MG63 (cell line): ENCODE data around the gene POLR1A. TPM values are rescaled to one million over a fixed set of nuclear protein-coding genes. Genes with fewer than 3 reads are reported as not detected.

ENCODE experiments used
- DNase-seq: peaks from one replicate; pipeline ENCODE4 v3.0.0-alpha.2; 2020
- H3K27me3 ChIP-seq: fragments of 250-450 bp; sonication (Bioruptor Pico); 2 replicates; pipeline ENCODE4 v1.5.1; 2020; ENCODE audit warnings: mild to moderate bottlenecking, moderate library complexity
- H3K36me3 ChIP-seq: fragments of 250-450 bp; sonication (Bioruptor Pico); 2 replicates; pipeline ENCODE4 v1.5.1; 2020; ENCODE audit warnings: mild to moderate bottlenecking, moderate library complexity
- H3K4me3 ChIP-seq: fragments of 250-450 bp; sonication (Bioruptor Pico); 2 replicates; pipeline ENCODE4 v1.5.1; 2020; ENCODE audit warnings: mild to moderate bottlenecking, moderate library complexity
- H3K9me3 ChIP-seq: fragments of 250-450 bp; sonication (Bioruptor Pico); 2 replicates; pipeline ENCODE4 v1.5.1; 2020; ENCODE audit warnings: mild to moderate bottlenecking, moderate library complexity
- total RNA-seq: library from RNA; depleted of rRNA; stranded (reverse); fragments of >200 nt; shearing (Covaris generic); gene quantifications from 2 replicates; pipeline ENCODE4 v1.2.3, GENCODE V29; 2014; ENCODE audit warnings: low replicate concordance

The POLR1A gene
- total RNA-seq, 1 experiment from 2014 or later = 8.9 TPM

- DNase-seq = no peak
- no peaks in the 10 kb centered on the region for H3K9me3 ChIP-seq
- peaks cover 17% of the 10 kb centered on the region for H3K36me3 ChIP-seq
- no peaks in the 10 kb centered on the region for H3K27me3 ChIP-seq
- no peak overlapping the region for H3K4me3 ChIP-seq
Observed at GRCh38 chr2:86022661-86023365, 82.9 kb downstream of the POLR1A start.

- DNase-seq = no peak
- Histone ChIP-seq H3K4me3 (no peak overlapping the region), H3K9me3 (no peaks in the 10 kb centered on the region), H3K27me3 (no peaks in the 10 kb centered on the region), H3K36me3 (peaks cover 13% of the 10 kb centered on the region)
Observed at GRCh38 chr2:86021396-86022378, 84.0 kb downstream of the POLR1A start.

GRCh38 chr2:86020984-86021383 lies 84.7 kb downstream of the POLR1A start:
- H3K36me3 ChIP-seq = peaks cover 10% of the 10 kb centered on the region
- H3K27me3 ChIP-seq = no peaks in the 10 kb centered on the region
- DNase-seq = no peak
- no peak overlapping the region for H3K4me3 ChIP-seq
- no peaks in the 10 kb centered on the region for H3K9me3 ChIP-seq

- Histone ChIP-seq H3K27me3 (no peaks in the 10 kb centered on the region), H3K9me3 (no peaks in the 10 kb centered on the region), H3K36me3 (no peaks in the 10 kb centered on the region), H3K4me3 (no peak overlapping the region)
- DNase-seq = no peak
Observed at GRCh38 chr2:86019121-86019520, 86.6 kb downstream of the POLR1A start.

- Histone ChIP-seq H3K27me3 (no peaks in the 10 kb centered on the region), H3K9me3 (no peaks in the 10 kb centered on the region), H3K36me3 (no peaks in the 10 kb centered on the region), H3K4me3 (no peak overlapping the region)
- peak; percentile 34 for DNase-seq
Observed at GRCh38 chr2:86017901-86018896, 87.5 kb downstream of the POLR1A start.

GRCh38 chr2:86016581-86016980 lies 89.1 kb downstream of the POLR1A start:
- no peak for DNase-seq
- no peak overlapping the region for H3K4me3 ChIP-seq
- H3K9me3 ChIP-seq = no peaks in the 10 kb centered on the region
- H3K27me3 ChIP-seq = no peaks in the 10 kb centered on the region
- no peaks in the 10 kb centered on the region for H3K36me3 ChIP-seq

- DNase-seq = no peak
- Histone ChIP-seq H3K27me3 (no peaks in the 10 kb centered on the region), H3K36me3 (no peaks in the 10 kb centered on the region), H3K4me3 (no peak overlapping the region), H3K9me3 (no peaks in the 10 kb centered on the region)
Observed at GRCh38 chr2:86015699-86016098, 90.0 kb downstream of the POLR1A start.

- no peak for DNase-seq
- no peaks in the 10 kb centered on the region for H3K27me3 ChIP-seq
- H3K36me3 ChIP-seq = no peaks in the 10 kb centered on the region
- no peaks in the 10 kb centered on the region for H3K9me3 ChIP-seq
- H3K4me3 ChIP-seq = no peak overlapping the region
Observed at GRCh38 chr2:86015006-86015405, 90.7 kb downstream of the POLR1A start.

- H3K27me3 ChIP-seq = no peaks in the 10 kb centered on the region
- no peaks in the 10 kb centered on the region for H3K36me3 ChIP-seq
- no peaks in the 10 kb centered on the region for H3K9me3 ChIP-seq
- H3K4me3 ChIP-seq = no peak overlapping the region
- DNase-seq = no peak
Observed at GRCh38 chr2:86014493-86014892, 91.2 kb downstream of the POLR1A start.

- Histone ChIP-seq H3K4me3 (no peak overlapping the region), H3K9me3 (peaks cover 1% of the 10 kb centered on the region), H3K36me3 (no peaks in the 10 kb centered on the region), H3K27me3 (no peaks in the 10 kb centered on the region)
- DNase-seq = no peak
Observed at GRCh38 chr2:86012007-86012712, 93.5 kb downstream of the POLR1A start.

GRCh38 chr2:86011449-86011941 lies 94.2 kb downstream of the POLR1A start:
- no peaks in the 10 kb centered on the region for H3K27me3 ChIP-seq
- no peak for DNase-seq
- no peak overlapping the region for H3K4me3 ChIP-seq
- H3K36me3 ChIP-seq = no peaks in the 10 kb centered on the region
- peaks cover 8% of the 10 kb centered on the region for H3K9me3 ChIP-seq

GRCh38 chr2:86010083-86010482 lies 95.6 kb downstream of the POLR1A start:
- Histone ChIP-seq H3K9me3 (peaks cover 9% of the 10 kb centered on the region), H3K4me3 (no peak overlapping the region), H3K27me3 (no peaks in the 10 kb centered on the region), H3K36me3 (no peaks in the 10 kb centered on the region)
- no peak for DNase-seq

GRCh38 chr2:86006524-86006923 lies 99.2 kb downstream of the POLR1A start:
- Histone ChIP-seq H3K9me3 (peaks cover 12% of the 10 kb centered on the region), H3K27me3 (no peaks in the 10 kb centered on the region), H3K4me3 (no peak overlapping the region), H3K36me3 (no peaks in the 10 kb centered on the region)
- no peak for DNase-seq

- no peak overlapping the region for H3K4me3 ChIP-seq
- H3K9me3 ChIP-seq = peaks cover 12% of the 10 kb centered on the region
- H3K36me3 ChIP-seq = no peaks in the 10 kb centered on the region
- no peaks in the 10 kb centered on the region for H3K27me3 ChIP-seq
- DNase-seq = no peak
Observed at GRCh38 chr2:86003967-86004366, 101.7 kb downstream of the POLR1A start.

- no peak overlapping the region for H3K4me3 ChIP-seq
- peaks cover 12% of the 10 kb centered on the region for H3K9me3 ChIP-seq
- H3K36me3 ChIP-seq = no peaks in the 10 kb centered on the region
- H3K27me3 ChIP-seq = no peaks in the 10 kb centered on the region
- no peak for DNase-seq
Observed at GRCh38 chr2:86003104-86003503, 102.6 kb downstream of the POLR1A start.

- peaks cover 12% of the 10 kb centered on the region for H3K9me3 ChIP-seq
- H3K36me3 ChIP-seq = no peaks in the 10 kb centered on the region
- H3K27me3 ChIP-seq = no peaks in the 10 kb centered on the region
- H3K4me3 ChIP-seq = no peak overlapping the region
- no peak for DNase-seq
Observed at GRCh38 chr2:86002375-86002774, 103.3 kb downstream of the POLR1A start.
